GM23338 (cell line): ENCODE data around the gene G6PC3. TPM values are rescaled to one million over a fixed set of nuclear protein-coding genes. Genes with fewer than 3 reads are reported as not detected.
A peak's percentile ranks its signal among the peaks of the same experiment; 100 is the strongest.

Source experiments
- ATAC-seq: fragments of 200-7000 bp; cut with Tn5 transposase; 3 replicates; pipeline ENCODE4 v1.9.1; 2020
- DNase-seq: peaks from one replicate; pipeline ENCODE4 v3.0.0-alpha.2; 2015; ENCODE audit warnings: low spot score
- H2AFZ ChIP-seq: fragments of 200-600 bp; sonication (generic); 2 replicates; pipeline ENCODE4 v1.8.0; 2016; ENCODE audit warnings: antibody characterized with exemption, mild to moderate bottlenecking, moderate library complexity
- H3F3A ChIP-seq: fragments of 200-600 bp; sonication (generic); replicated peaks from 2 replicates; pipeline ENCODE4 v1.8.0; 2017; ENCODE audit warnings: antibody characterized with exemption, mixed run types, low read depth
- H3K27ac ChIP-seq: fragments of 200-600 bp; sonication (generic); 2 replicates; pipeline ENCODE4 v1.6.1; 2016; ENCODE audit warnings: low read depth
- H3K27me3 ChIP-seq: fragments of 200-600 bp; sonication (generic); 2 replicates; pipeline ENCODE4 v1.8.0; 2016; ENCODE audit warnings: mild to moderate bottlenecking, mixed run types, moderate library complexity; ENCODE audit not compliant: insufficient read depth
- H3K36me3 ChIP-seq: fragments of 200-600 bp; sonication (generic); 2 replicates; pipeline ENCODE4 v1.8.0; 2016; ENCODE audit warnings: mild to moderate bottlenecking; ENCODE audit not compliant: insufficient read depth
- H3K4me1 ChIP-seq: fragments of 200-600 bp; sonication (generic); 2 replicates; pipeline ENCODE4 v1.8.0; 2016; ENCODE audit warnings: mild to moderate bottlenecking, moderate library complexity; ENCODE audit not compliant: insufficient read depth
- H3K4me2 ChIP-seq: fragments of 200-600 bp; sonication (generic); 2 replicates; pipeline ENCODE4 v1.7.1; 2017; ENCODE audit warnings: mixed run types
- H3K4me3 ChIP-seq: fragments of 200-600 bp; sonication (generic); 2 replicates; pipeline ENCODE4 v1.6.1; 2016; ENCODE audit warnings: mixed run types
- H3K79me2 ChIP-seq: fragments of 200-600 bp; sonication (generic); replicated peaks from 2 replicates; pipeline ENCODE4 v1.8.0; 2017; ENCODE audit warnings: mild to moderate bottlenecking; ENCODE audit not compliant: insufficient read depth
- H3K9me2 ChIP-seq: fragments of 200-600 bp; sonication (generic); 2 replicates; pipeline ENCODE4 v1.8.0; 2017; ENCODE audit not compliant: insufficient read depth
- H4K20me1 ChIP-seq: fragments of 200-600 bp; sonication (generic); replicated peaks from 2 replicates; pipeline ENCODE4 v1.8.0; 2017; ENCODE audit warnings: mild to moderate bottlenecking; ENCODE audit not compliant: insufficient read depth
- H3K27ac Mint-ChIP-seq: 2 replicates; pipeline ENCODE4 v1.8.0; 2020; ENCODE audit warnings: inconsistent platforms, mild to moderate bottlenecking, moderate library complexity, mixed read lengths
- H3K27me3 Mint-ChIP-seq: 3 replicates; pipeline ENCODE4 v1.8.0; 2022; ENCODE audit warnings: low read depth, mild to moderate bottlenecking, moderate library complexity, mixed read lengths, inconsistent platforms; ENCODE audit not compliant: insufficient read depth, poor library complexity
- H3K36me3 Mint-ChIP-seq: 3 replicates; pipeline ENCODE4 v1.8.0; 2021; ENCODE audit warnings: low read depth, mild to moderate bottlenecking, inconsistent platforms, moderate library complexity, mixed read lengths
- H3K4me1 Mint-ChIP-seq: 3 replicates; pipeline ENCODE4 v1.8.0; 2020; ENCODE audit warnings: mild to moderate bottlenecking, inconsistent platforms, mixed read lengths
- H3K4me3 Mint-ChIP-seq: 3 replicates; pipeline ENCODE4 v1.8.0; 2021; ENCODE audit warnings: moderate library complexity, mild to moderate bottlenecking, inconsistent platforms, mixed read lengths
- H3K9me3 Mint-ChIP-seq: 3 replicates; pipeline ENCODE4 v1.8.0; 2020; ENCODE audit warnings: moderate library complexity, mild to moderate bottlenecking, inconsistent platforms, mixed read lengths
- CREB1 ChIP-seq: fragments of 250-450 bp; sonication (Bioruptor Pico); IDR thresholded peaks from 2 replicates; pipeline ENCODE4 v1.5.0; 2020; ENCODE audit warnings: low read depth, mild to moderate bottlenecking, moderate library complexity
- ETS1 ChIP-seq: IDR thresholded peaks from 2 replicates; pipeline ENCODE4 v1.6.1; 2016; ENCODE audit warnings: antibody characterized with exemption
- EZH2 ChIP-seq: fragments of 200-600 bp; sonication (generic); IDR thresholded peaks from one replicate; pipeline ENCODE4 v1.8.0; 2017; ENCODE audit warnings: antibody characterized with exemption, mild to moderate bottlenecking, low read depth; ENCODE audit not compliant: unreplicated experiment
- EZH2phosphoT487 ChIP-seq: fragments of 200-600 bp; sonication (generic); IDR thresholded peaks from one replicate; pipeline ENCODE4 v1.8.1; 2018; ENCODE audit warnings: antibody characterized with exemption; ENCODE audit not compliant: unreplicated experiment
- JUNB ChIP-seq: IDR thresholded peaks from one replicate; pipeline ENCODE4 v1.6.1; 2016; ENCODE audit warnings: antibody characterized with exemption; ENCODE audit not compliant: unreplicated experiment
- POLR2AphosphoS5 ChIP-seq: IDR thresholded peaks from 2 replicates; pipeline ENCODE4 v1.6.1; 2016; ENCODE audit warnings: antibody characterized with exemption, low read depth
- REST ChIP-seq: IDR thresholded peaks from one replicate; pipeline ENCODE4 v1.6.1; 2018; ENCODE audit warnings: antibody characterized with exemption; ENCODE audit not compliant: unreplicated experiment
- STAT1 ChIP-seq: IDR thresholded peaks from one replicate; pipeline ENCODE4 v1.6.1; 2016; ENCODE audit warnings: antibody characterized with exemption; ENCODE audit not compliant: unreplicated experiment
- ZNF331 ChIP-seq: fragments of 250-450 bp; sonication (Bioruptor Pico); IDR thresholded peaks from 2 replicates; pipeline ENCODE4 v1.5.0; 2020; ENCODE audit warnings: low read depth, mild to moderate bottlenecking, moderate library complexity
- polyA plus RNA-seq: library from polyadenylated mRNA; unstranded; fragments of >200 nt; fragmentation: Nextera tagmentation; extraction: Ambion mirVana; gene quantifications from 2 replicates; pipeline ENCODE4 v1.2.1, GENCODE V29; 2016
- total RNA-seq: library from RNA; depleted of rRNA; stranded (reverse); fragments of >200 nt; shearing (Covaris generic); gene quantifications from 2 replicates; pipeline ENCODE4 v1.2.3, GENCODE V29; 2014

Gene G6PC3
- total and polyA plus RNA-seq, 2 experiments from 2014 or later: 112 to 143 TPM

GRCh38 chr17:44093231-44093900 is 22.8 kb downstream of the G6PC3 start:
- Histone ChIP-seq H4K20me1 (no peaks in the 10 kb centered on the region), H3K79me2 (peaks cover 11% of the 10 kb centered on the region; the same call in 1 of the 2 replicates), H2AFZ (no peak overlapping the region), H3K9me2 (no peaks in the 10 kb centered on the region), H3K4me2 (no peak overlapping the region), H3K27me3 (no peaks in the 10 kb centered on the region), H3K36me3 (no peaks in the 10 kb centered on the region; the same call in 1 of the 2 replicates), H3F3A (peaks cover 26% of the 10 kb centered on the region), H3K4me1 (peaks cover 29% of the 10 kb centered on the region), H3K27ac (peak overlapping the region; percentile 59; the same call in 1 of the 2 replicates), H3K4me3 (no peak overlapping the region)
- no peak for DNase-seq
- Mint-ChIP-seq H3K36me3 (peaks cover 17% of the 10 kb centered on the region), H3K9me3 (no peaks in the 10 kb centered on the region; the same call in 2 of the 3 replicates), H3K27ac (peak overlapping the region; percentile 75), H3K4me3 (no peak overlapping the region), H3K4me1 (peaks cover 31% of the 10 kb centered on the region), H3K27me3 (peaks cover 9% of the 10 kb centered on the region)
- TF ChIP-seq REST (no peak), ZNF331 (CRISPR knock-in tag) (no peak), CREB1 (CRISPR knock-in tag) (no peak), EZH2phosphoT487 (no peak)
- no peak for ATAC-seq

GRCh38 chr17:44094701-44095387 is 24.3 kb downstream of the G6PC3 start:
- H3K36me3 Mint-ChIP-seq: peaks cover 11% of the 10 kb centered on the region
- Histone ChIP-seq H2AFZ (no peak overlapping the region), H3K9me2 (no peaks in the 10 kb centered on the region), H4K20me1 (no peaks in the 10 kb centered on the region), H3K79me2 (peaks cover 11% of the 10 kb centered on the region; the same call in 1 of the 2 replicates), H3K4me1 (peaks cover 29% of the 10 kb centered on the region), H3K4me3 (peak overlapping the region; percentile 46), H3K27ac (peak overlapping the region; percentile 99), H3K36me3 (no peaks in the 10 kb centered on the region; the same call in 1 of the 2 replicates), H3F3A (peaks cover 26% of the 10 kb centered on the region), H3K27me3 (no peaks in the 10 kb centered on the region), H3K4me2 (peak overlapping the region; percentile 63)
- no peaks in the 10 kb centered on the region; the same call in 2 of the 3 replicates for H3K9me3 Mint-ChIP-seq
- DNase-seq (peak; percentile 0), ATAC-seq (no peak)
- H3K27me3 Mint-ChIP-seq: peaks cover 12% of the 10 kb centered on the region
- peak overlapping the region; percentile 99 for H3K27ac Mint-ChIP-seq
- H3K4me3 Mint-ChIP-seq: peak overlapping the region; percentile 76; the same call in 2 of the 3 replicates
- peaks cover 27% of the 10 kb centered on the region; the same call in 2 of the 3 replicates for H3K4me1 Mint-ChIP-seq
- TF ChIP-seq REST (no peak), STAT1 (no peak), EZH2 (no peak), POLR2AphosphoS5 (no peak), ZNF331 (CRISPR knock-in tag) (no peak), ETS1 (no peak), JUNB (no peak)
